Endothelial cell (in vitro differentiated cells): ENCODE results near the gene IL1RL2. TPM values are rescaled to one million over a fixed set of nuclear protein-coding genes. Genes with fewer than 3 reads are reported as not detected.
A peak's percentile ranks its signal among the peaks of the same experiment; 100 is the strongest.

Experiments used
- DNase-seq: peaks from one replicate; pipeline ENCODE4 v3.0.0; 2021; ENCODE audit warnings: low spot score
- H3K27ac Mint-ChIP-seq: one replicate; pipeline ENCODE4 v1.8.0; 2021; ENCODE audit warnings: mixed read lengths, inconsistent platforms; ENCODE audit not compliant: unreplicated experiment
- H3K27me3 Mint-ChIP-seq: one replicate; pipeline ENCODE4 v1.8.0; 2021; ENCODE audit warnings: mild to moderate bottlenecking, moderate library complexity, mixed read lengths, inconsistent platforms; ENCODE audit not compliant: unreplicated experiment
- H3K36me3 Mint-ChIP-seq: one replicate; pipeline ENCODE4 v1.8.0; 2021; ENCODE audit warnings: mild to moderate bottlenecking, low read depth, mixed read lengths, inconsistent platforms; ENCODE audit not compliant: unreplicated experiment
- H3K4me1 Mint-ChIP-seq: one replicate; pipeline ENCODE4 v1.8.0; 2021; ENCODE audit warnings: mild to moderate bottlenecking, mixed read lengths, inconsistent platforms; ENCODE audit not compliant: unreplicated experiment
- H3K4me3 Mint-ChIP-seq: one replicate; pipeline ENCODE4 v1.8.0; 2021; ENCODE audit warnings: mild to moderate bottlenecking, mixed read lengths, inconsistent platforms; ENCODE audit not compliant: unreplicated experiment
- H3K9me3 Mint-ChIP-seq: one replicate; pipeline ENCODE4 v1.8.0; 2021; ENCODE audit warnings: mixed read lengths, inconsistent platforms; ENCODE audit not compliant: unreplicated experiment
- long read RNA-seq: library from polyadenylated mRNA; unstranded; transcript quantifications from one replicate; pipeline ENCODE4 v2.0.0, GENCODE V29; 2020; ENCODE audit not compliant: unreplicated experiment
- total RNA-seq: library from RNA; stranded (reverse); fragmentation: NEBNext Ultra II Directional; extraction: Animal tissue kit (Norgen Biotek cat#: 25700); gene quantifications from one replicate; pipeline ENCODE4 v1.2.1, GENCODE V29; 2021; ENCODE audit not compliant: unreplicated experiment
- TF ChIP-seq, protein P1 (sequence below): fragments of 200-600 bp; sonication (generic); IDR thresholded peaks from one replicate; pipeline ENCODE4 v1.5.0; 2021; ENCODE audit warnings: antibody characterized with exemption; ENCODE audit not compliant: unreplicated experiment

Gene IL1RL2
- total RNA-seq: not detected
- long read RNA-seq: 0 reads

DNA sequence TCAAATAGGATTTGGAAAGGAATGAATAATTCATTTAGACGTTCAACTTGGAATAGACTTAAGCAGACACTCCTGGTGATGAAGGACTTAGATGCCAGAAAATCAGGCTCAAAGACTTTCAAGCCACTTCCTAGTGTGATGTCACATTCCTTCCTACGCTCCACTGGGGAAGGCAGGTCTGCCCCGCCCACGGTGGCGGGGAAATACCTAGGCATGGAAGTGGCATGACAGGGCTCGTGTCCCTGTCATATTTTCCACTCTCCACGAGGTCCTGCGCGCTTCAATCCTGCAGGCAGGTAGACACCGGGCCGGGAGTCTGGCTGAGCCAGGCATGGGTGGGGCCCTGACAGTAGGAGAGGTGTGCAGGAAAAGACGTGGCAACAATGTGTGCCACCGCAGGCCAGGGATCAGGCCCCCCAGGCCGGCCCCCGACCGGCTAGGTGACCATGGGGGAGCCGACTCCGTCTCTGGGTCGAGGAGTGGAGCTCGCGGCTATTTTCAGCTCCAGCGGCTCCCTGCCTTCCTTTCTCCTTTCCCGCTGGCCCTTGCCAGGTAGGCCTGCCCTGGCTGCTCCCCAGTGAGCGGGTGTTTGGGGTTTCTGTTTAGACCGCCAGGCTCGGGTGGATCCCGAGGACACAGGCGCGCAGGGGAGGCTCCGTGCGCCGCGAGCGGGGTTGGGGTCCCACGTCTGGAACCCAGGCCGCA, at the start of gene IL1RL2:
Gene IL1RL2 (plus strand): TSS at position 233 of the 705 bp plus-strand sequence. CDS start 845 bp downstream, outside the sequence.
- no peaks in the 10 kb centered on the region for H3K9me3 Mint-ChIP-seq
- no peak for DNase-seq
- no peaks in the 10 kb centered on the region for H3K36me3 Mint-ChIP-seq
- H3K4me3 Mint-ChIP-seq: peak within 1 kb of the TSS; percentile 86
- no peak within 1 kb of the TSS for H3K27ac Mint-ChIP-seq
- peaks cover 10% of the 10 kb centered on the region for H3K27me3 Mint-ChIP-seq
- TF ChIP-seq, protein P1, sequence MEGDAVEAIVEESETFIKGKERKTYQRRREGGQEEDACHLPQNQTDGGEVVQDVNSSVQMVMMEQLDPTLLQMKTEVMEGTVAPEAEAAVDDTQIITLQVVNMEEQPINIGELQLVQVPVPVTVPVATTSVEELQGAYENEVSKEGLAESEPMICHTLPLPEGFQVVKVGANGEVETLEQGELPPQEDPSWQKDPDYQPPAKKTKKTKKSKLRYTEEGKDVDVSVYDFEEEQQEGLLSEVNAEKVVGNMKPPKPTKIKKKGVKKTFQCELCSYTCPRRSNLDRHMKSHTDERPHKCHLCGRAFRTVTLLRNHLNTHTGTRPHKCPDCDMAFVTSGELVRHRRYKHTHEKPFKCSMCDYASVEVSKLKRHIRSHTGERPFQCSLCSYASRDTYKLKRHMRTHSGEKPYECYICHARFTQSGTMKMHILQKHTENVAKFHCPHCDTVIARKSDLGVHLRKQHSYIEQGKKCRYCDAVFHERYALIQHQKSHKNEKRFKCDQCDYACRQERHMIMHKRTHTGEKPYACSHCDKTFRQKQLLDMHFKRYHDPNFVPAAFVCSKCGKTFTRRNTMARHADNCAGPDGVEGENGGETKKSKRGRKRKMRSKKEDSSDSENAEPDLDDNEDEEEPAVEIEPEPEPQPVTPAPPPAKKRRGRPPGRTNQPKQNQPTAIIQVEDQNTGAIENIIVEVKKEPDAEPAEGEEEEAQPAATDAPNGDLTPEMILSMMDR: no peak
- no peaks in the 10 kb centered on the region for H3K4me1 Mint-ChIP-seq

DNA sequence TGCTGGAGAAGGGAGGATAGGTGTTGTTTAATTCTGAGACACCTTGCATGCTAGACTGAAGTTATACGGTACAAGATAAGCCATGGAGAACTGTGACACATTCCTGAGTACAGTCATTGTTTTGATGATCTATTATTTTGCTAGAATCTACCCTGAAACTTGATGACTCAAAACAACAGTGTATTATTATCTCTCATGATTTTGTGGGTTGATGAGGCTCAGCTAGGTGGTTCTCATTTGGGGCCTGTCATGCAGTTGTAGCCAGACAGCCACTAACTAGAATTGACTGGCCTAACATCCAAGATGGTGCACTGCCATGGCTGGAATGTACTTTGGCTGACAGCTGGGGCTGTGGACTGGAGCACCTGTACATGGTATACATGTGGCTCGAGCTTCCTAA, 49.7 kb upstream of the IL1RL2 start:
- no peak for DNase-seq
- TF ChIP-seq, protein P1: no peak
- Mint-ChIP-seq H3K27me3 (peaks cover 13% of the 10 kb centered on the region), H3K4me3 (no peak overlapping the region), H3K27ac (no peak overlapping the region), H3K36me3 (peaks cover 10% of the 10 kb centered on the region), H3K4me1 (peaks cover 2% of the 10 kb centered on the region), H3K9me3 (no peaks in the 10 kb centered on the region)

DNA sequence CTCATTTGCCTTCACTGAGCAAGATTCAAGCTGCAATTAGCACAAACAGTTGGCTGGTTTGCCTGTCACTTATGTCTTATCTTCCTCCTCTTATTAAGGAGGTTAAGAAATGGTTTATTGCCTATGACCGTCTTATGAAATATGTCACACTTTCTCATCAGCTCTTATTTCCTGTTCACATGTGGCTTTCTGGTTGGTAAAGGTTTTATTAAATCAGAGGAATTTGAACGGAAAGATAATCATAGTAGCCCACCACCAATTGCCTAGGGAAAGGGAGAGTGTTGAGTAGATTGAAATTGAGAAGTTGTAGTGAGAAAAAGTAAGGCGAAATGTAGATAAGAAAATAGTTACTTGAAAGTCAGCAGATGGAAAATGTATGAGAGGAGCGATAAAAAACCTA, 48.5 kb upstream of the IL1RL2 start:
- DNase-seq: no peak
- TF ChIP-seq, protein P1: no peak
- Mint-ChIP-seq H3K4me3 (no peak overlapping the region), H3K27me3 (peaks cover 19% of the 10 kb centered on the region), H3K36me3 (peaks cover 10% of the 10 kb centered on the region), H3K27ac (peak overlapping the region; percentile 26), H3K9me3 (no peaks in the 10 kb centered on the region), H3K4me1 (peaks cover 7% of the 10 kb centered on the region)

DNA sequence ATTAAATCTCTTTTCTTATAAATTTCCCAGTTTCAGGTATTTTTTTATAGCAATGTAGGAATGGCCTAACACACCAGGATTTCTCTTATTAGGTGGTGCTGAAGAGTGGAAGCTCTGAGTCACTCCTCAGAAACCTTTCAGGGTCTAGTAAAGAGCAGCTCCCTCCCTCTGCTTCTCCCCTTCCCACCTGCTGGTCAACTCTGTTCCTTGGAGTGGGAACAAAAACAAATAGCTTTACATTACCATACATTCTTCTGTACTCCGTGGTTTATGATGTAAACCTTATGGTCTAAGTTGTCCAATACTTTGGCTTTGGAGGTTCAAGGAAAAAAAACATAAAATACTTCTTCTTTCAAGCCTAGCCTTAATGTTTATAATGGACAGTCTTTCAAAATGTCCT, 47.0 kb upstream of the IL1RL2 start:
- TF ChIP-seq, protein P1: no peak
- Mint-ChIP-seq H3K27ac (no peak overlapping the region), H3K4me1 (peaks cover 7% of the 10 kb centered on the region), H3K27me3 (peaks cover 19% of the 10 kb centered on the region), H3K9me3 (peaks cover 4% of the 10 kb centered on the region), H3K36me3 (peaks cover 10% of the 10 kb centered on the region), H3K4me3 (no peak overlapping the region)
- no peak for DNase-seq

DNA sequence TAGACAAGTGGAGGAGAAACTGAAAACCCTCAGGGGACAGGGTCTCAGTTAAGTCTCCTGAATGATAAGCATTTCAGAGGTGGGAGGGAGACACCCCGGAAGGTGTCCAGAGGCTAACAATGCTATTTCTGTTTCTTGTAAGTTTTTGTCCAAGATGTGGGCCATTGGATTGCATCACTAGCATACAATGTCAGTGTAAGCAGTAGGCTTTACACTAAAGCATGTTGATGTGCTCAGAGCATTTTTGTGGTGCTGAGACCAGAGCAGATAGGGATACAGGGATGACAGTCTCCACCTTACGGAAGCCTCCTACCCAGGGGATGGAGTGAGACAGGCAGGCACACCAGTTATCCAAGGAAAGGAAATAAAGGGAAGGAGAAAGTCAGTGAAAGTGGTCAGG, 46.4 kb upstream of the IL1RL2 start:
- TF ChIP-seq, protein P1: no peak
- peaks cover 7% of the 10 kb centered on the region for H3K9me3 Mint-ChIP-seq
- no peak overlapping the region for H3K4me3 Mint-ChIP-seq
- H3K4me1 Mint-ChIP-seq: peaks cover 7% of the 10 kb centered on the region
- no peak for DNase-seq
- peaks cover 13% of the 10 kb centered on the region for H3K36me3 Mint-ChIP-seq
- H3K27me3 Mint-ChIP-seq: peaks cover 19% of the 10 kb centered on the region
- H3K27ac Mint-ChIP-seq: no peak overlapping the region
